Osteocyte (in vitro differentiated cells): ENCODE results near the gene PRKG1. TPM values are rescaled to one million over a fixed set of nuclear protein-coding genes. Genes with fewer than 3 reads are reported as not detected.

ENCODE experiments used
- DNase-seq: peaks from one replicate; pipeline ENCODE4 v3.0.0; 2021; ENCODE audit warnings: mixed read lengths; ENCODE audit not compliant: unreplicated experiment; ENCODE audit errors: extremely low spot score
- H3K27ac Mint-ChIP-seq: one replicate; pipeline ENCODE4 v1.8.0; 2021; ENCODE audit warnings: mild to moderate bottlenecking, mixed read lengths; ENCODE audit not compliant: unreplicated experiment
- H3K27me3 Mint-ChIP-seq: one replicate; pipeline ENCODE4 v1.8.0; 2021; ENCODE audit warnings: mixed read lengths; ENCODE audit not compliant: unreplicated experiment
- H3K36me3 Mint-ChIP-seq: one replicate; pipeline ENCODE4 v1.8.0; 2021; ENCODE audit warnings: mixed read lengths; ENCODE audit not compliant: unreplicated experiment
- H3K4me1 Mint-ChIP-seq: one replicate; pipeline ENCODE4 v1.8.0; 2021; ENCODE audit warnings: mixed read lengths; ENCODE audit not compliant: unreplicated experiment
- H3K4me3 Mint-ChIP-seq: one replicate; pipeline ENCODE4 v1.8.0; 2021; ENCODE audit warnings: mild to moderate bottlenecking, moderate library complexity, mixed read lengths; ENCODE audit not compliant: unreplicated experiment
- H3K9me3 Mint-ChIP-seq: one replicate; pipeline ENCODE4 v1.8.0; 2021; ENCODE audit warnings: mixed read lengths; ENCODE audit not compliant: unreplicated experiment
- total RNA-seq: library from RNA; stranded (reverse); gene quantifications from 2 replicates; pipeline ENCODE4 v1.2.1, GENCODE V29; 2021
- TF ChIP-seq, protein P1 (sequence below): fragments of 200-600 bp; sonication (generic); IDR thresholded peaks from 2 replicates; pipeline ENCODE4 v1.5.0; 2021; ENCODE audit warnings: antibody characterized with exemption, mild to moderate bottlenecking, moderate library complexity

Gene PRKG1
- total RNA-seq, 1 donor from 2014 or later = 10.8 TPM

DNA sequence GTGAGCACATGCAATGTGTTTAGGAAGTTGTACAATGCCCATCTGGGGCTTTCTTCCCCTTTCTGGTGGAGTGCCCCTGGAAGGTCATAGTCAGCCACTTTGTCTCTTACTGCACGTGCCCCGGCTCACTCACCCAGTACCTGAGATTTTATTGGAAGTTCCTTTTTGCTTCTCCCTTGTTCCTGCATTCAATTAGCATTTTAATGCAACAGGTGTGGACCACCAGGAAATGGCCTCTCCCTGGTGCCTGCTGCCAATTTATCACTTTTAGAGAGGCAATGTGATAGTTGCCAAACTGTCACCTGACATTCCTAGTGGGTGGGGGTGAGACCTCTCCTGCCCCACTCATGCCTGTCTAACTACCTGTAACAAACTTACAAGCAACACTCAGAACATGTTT lies 946.4 kb downstream of the PRKG1 start:
- H3K4me3 Mint-ChIP-seq = no peak overlapping the region
- DNase-seq = no peak
- TF ChIP-seq, protein P1, sequence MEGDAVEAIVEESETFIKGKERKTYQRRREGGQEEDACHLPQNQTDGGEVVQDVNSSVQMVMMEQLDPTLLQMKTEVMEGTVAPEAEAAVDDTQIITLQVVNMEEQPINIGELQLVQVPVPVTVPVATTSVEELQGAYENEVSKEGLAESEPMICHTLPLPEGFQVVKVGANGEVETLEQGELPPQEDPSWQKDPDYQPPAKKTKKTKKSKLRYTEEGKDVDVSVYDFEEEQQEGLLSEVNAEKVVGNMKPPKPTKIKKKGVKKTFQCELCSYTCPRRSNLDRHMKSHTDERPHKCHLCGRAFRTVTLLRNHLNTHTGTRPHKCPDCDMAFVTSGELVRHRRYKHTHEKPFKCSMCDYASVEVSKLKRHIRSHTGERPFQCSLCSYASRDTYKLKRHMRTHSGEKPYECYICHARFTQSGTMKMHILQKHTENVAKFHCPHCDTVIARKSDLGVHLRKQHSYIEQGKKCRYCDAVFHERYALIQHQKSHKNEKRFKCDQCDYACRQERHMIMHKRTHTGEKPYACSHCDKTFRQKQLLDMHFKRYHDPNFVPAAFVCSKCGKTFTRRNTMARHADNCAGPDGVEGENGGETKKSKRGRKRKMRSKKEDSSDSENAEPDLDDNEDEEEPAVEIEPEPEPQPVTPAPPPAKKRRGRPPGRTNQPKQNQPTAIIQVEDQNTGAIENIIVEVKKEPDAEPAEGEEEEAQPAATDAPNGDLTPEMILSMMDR = no peak
- no peak overlapping the region for H3K27ac Mint-ChIP-seq
- H3K36me3 Mint-ChIP-seq = no peaks in the 10 kb centered on the region
- peaks cover 5% of the 10 kb centered on the region for H3K4me1 Mint-ChIP-seq
- H3K9me3 Mint-ChIP-seq = peaks cover 3% of the 10 kb centered on the region
- H3K27me3 Mint-ChIP-seq = peaks cover 4% of the 10 kb centered on the region

DNA sequence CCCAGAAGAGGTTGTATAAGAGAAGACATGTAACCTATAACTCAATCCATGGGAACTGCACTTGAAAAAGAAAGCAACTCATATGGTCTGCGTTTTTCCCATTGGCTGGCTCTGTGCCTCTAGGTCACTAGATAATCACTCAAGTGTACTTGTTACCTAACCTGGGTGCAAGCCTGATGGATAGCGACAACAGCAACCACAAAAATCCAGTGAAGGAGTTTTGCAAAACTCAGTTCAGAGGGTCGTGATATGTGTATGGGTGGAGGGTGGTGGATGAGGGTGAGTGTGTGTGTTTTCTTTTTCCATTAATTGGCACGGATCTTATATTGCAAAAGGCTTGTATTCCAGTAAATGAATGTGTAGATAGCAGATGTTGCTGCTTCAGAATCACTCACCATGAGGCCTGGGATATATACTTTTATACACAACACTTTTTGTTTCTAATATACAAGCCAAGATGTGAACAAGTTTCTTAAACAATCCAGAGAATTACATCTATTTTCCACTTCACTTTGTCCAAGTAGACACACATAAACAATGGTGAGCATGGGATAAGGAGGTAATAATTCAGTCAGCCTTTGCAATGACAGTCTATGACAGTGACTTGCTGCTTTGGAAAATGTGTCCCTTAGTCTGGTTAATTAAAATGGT lies 952.9 kb downstream of the PRKG1 start:
- DNase-seq = no peak
- H3K4me1 Mint-ChIP-seq = no peaks in the 10 kb centered on the region
- no peaks in the 10 kb centered on the region for H3K36me3 Mint-ChIP-seq

DNA sequence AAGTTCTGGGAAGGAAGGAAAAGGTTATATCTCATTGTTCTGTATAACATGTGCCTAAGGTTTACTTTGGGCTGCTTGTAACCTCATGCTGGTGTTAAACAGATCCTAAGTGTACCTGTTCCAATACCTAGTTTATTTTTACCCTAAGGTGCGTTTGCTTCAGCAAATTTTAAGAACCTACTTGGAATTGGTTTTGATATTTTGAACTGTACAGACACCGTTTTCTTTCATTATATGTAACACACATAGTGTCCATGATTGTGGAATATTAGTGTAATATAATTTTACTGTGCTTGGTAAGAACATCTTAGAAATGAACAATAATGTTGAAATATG lies 954.2 kb downstream of the PRKG1 start:
- H3K9me3 Mint-ChIP-seq = no peaks in the 10 kb centered on the region
- H3K27ac Mint-ChIP-seq = no peak overlapping the region
- no peaks in the 10 kb centered on the region for H3K4me1 Mint-ChIP-seq
- no peak overlapping the region for H3K4me3 Mint-ChIP-seq
- no peak for DNase-seq
- no peaks in the 10 kb centered on the region for H3K36me3 Mint-ChIP-seq
- H3K27me3 Mint-ChIP-seq = peaks cover 2% of the 10 kb centered on the region
- TF ChIP-seq, protein P1 = no peak

More for the DNA sequence above, 952.9 kb downstream of the PRKG1 start:
- no peak overlapping the region for H3K4me3 Mint-ChIP-seq
- peaks cover 3% of the 10 kb centered on the region for H3K9me3 Mint-ChIP-seq
- no peak overlapping the region for H3K27ac Mint-ChIP-seq
- TF ChIP-seq, protein P1 = no peak
- no peaks in the 10 kb centered on the region for H3K27me3 Mint-ChIP-seq

DNA sequence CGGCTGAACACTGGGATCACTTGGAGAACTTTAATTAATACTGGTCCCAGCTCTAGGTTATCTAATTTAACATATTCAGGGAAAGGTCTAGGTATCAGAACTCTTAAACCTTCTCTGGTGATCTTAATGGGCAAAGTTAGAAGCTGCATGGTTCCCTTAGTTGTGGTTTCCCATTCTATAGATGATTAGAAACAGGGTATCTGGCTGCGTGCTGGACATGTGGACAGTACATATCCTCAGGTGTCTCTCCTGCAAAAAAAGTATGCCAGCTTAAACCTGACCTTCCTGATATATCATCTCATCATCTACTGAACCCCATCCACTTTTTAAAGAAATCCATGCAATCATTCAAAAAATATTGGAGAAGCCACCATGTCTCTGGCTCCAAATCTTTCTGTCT lies 955.3 kb downstream of the PRKG1 start:
- H3K27ac Mint-ChIP-seq = no peak overlapping the region
- no peaks in the 10 kb centered on the region for H3K4me1 Mint-ChIP-seq
- H3K27me3 Mint-ChIP-seq = peaks cover 2% of the 10 kb centered on the region
- H3K36me3 Mint-ChIP-seq = no peaks in the 10 kb centered on the region
- TF ChIP-seq, protein P1 = no peak
- no peak overlapping the region for H3K4me3 Mint-ChIP-seq
- DNase-seq = no peak
- no peaks in the 10 kb centered on the region for H3K9me3 Mint-ChIP-seq

- Mint-ChIP-seq H3K27ac (no peak overlapping the region), H3K27me3 (peaks cover 2% of the 10 kb centered on the region), H3K9me3 (no peaks in the 10 kb centered on the region), H3K4me3 (no peak overlapping the region), H3K4me1 (no peaks in the 10 kb centered on the region), H3K36me3 (no peaks in the 10 kb centered on the region)
- DNase-seq = no peak
- TF ChIP-seq, protein P1 = no peak
Measured at GRCh38 chr10:52030051-52030790, 955.9 kb downstream of the PRKG1 start.
